ENCODE data around the gene SERTAD1. TPM values are rescaled to one million over a fixed set of nuclear protein-coding genes. Genes with fewer than 3 reads are reported as not detected.

The SERTAD1 gene
- total RNA-seq, 1 donor from 2014 or later: 14.8 TPM

- peaks cover 5% of the 10 kb centered on the region for H3K4me1 Mint-ChIP-seq (ENCODE audit: low read depth)
- H3K4me3 Mint-ChIP-seq (ENCODE audit: unreplicated experiment): no peak overlapping the region
- TF ChIP-seq, protein P1, sequence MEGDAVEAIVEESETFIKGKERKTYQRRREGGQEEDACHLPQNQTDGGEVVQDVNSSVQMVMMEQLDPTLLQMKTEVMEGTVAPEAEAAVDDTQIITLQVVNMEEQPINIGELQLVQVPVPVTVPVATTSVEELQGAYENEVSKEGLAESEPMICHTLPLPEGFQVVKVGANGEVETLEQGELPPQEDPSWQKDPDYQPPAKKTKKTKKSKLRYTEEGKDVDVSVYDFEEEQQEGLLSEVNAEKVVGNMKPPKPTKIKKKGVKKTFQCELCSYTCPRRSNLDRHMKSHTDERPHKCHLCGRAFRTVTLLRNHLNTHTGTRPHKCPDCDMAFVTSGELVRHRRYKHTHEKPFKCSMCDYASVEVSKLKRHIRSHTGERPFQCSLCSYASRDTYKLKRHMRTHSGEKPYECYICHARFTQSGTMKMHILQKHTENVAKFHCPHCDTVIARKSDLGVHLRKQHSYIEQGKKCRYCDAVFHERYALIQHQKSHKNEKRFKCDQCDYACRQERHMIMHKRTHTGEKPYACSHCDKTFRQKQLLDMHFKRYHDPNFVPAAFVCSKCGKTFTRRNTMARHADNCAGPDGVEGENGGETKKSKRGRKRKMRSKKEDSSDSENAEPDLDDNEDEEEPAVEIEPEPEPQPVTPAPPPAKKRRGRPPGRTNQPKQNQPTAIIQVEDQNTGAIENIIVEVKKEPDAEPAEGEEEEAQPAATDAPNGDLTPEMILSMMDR (IDR thresholded peaks at IDR 0.05): no peak
- H3K27ac Mint-ChIP-seq (ENCODE audit: unreplicated experiment): no peak overlapping the region
- peaks cover 4% of the 10 kb centered on the region for H3K36me3 Mint-ChIP-seq (ENCODE audit: low read depth)
- H3K9me3 Mint-ChIP-seq (ENCODE audit: low read depth): no peaks in the 10 kb centered on the region
- no peak for DNase-seq (ENCODE audit: low spot score)
- no peaks in the 10 kb centered on the region for H3K27me3 Mint-ChIP-seq (ENCODE audit: low read depth)
Observed at GRCh38 chr19:40395956-40396355, 29.8 kb downstream of the SERTAD1 start.

- no peaks in the 10 kb centered on the region for H3K4me1 Mint-ChIP-seq (ENCODE audit: low read depth)
- peaks cover 4% of the 10 kb centered on the region for H3K36me3 Mint-ChIP-seq (ENCODE audit: low read depth)
- H3K4me3 Mint-ChIP-seq (ENCODE audit: unreplicated experiment): no peak overlapping the region
- H3K27me3 Mint-ChIP-seq (ENCODE audit: low read depth): no peaks in the 10 kb centered on the region
- no peak overlapping the region for H3K27ac Mint-ChIP-seq (ENCODE audit: unreplicated experiment)
- no peak for DNase-seq (ENCODE audit: low spot score)
- H3K9me3 Mint-ChIP-seq (ENCODE audit: low read depth): no peaks in the 10 kb centered on the region
- TF ChIP-seq, protein P1 (IDR thresholded peaks at IDR 0.05): no peak
Observed at GRCh38 chr19:40394816-40395210, 31.0 kb downstream of the SERTAD1 start.

DNA sequence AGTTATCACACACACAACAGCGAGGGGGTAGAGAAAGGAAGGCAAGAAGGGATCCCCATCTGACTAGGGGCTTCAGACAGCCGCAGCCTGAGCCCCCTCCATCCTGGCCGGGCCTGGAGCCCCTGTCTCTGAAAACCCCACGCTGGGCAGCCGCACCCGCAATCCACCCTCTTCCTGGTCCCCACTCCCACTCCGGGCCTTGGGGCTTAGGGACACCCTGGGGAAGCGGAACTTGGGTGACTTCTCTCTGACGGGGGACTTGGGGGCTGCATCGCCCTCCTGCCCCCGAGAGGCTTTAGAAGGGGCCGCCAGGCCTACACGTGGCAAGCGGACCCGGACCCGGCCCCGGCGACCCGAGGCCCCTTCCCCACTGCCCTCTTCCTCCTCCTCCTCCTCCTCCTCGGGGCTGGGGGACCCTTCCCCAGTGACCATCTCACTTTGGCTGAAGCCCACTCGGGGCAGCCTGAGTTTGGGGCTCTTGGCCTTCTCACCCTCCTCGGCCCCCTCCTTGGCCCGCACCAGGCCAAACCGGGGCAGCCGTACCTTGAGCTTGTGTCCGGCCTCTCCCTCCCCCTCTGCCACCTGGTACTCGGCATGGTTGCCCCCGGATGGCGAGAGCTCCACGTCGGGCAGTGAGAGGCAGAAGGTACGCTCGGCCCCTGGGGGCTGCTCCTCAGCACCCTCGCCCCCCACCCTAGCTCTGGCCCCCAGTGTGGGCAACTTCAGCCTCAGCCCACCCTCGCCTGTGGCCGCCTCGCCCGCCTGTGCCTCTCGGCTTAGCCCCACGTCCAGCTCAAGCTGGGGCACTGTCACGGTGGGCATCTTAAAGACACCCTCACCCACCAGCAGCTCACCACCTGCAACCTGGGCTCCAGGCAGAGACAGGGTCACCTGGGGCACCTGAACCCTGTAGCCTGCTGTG is 31.6 kb downstream of the SERTAD1 start:
- Mint-ChIP-seq H3K4me3 (ENCODE audit: unreplicated experiment) (no peak overlapping the region), H3K9me3 (ENCODE audit: low read depth) (no peaks in the 10 kb centered on the region), H3K4me1 (ENCODE audit: low read depth) (no peaks in the 10 kb centered on the region), H3K36me3 (ENCODE audit: low read depth) (peaks cover 4% of the 10 kb centered on the region), H3K27me3 (ENCODE audit: low read depth) (no peaks in the 10 kb centered on the region), H3K27ac (ENCODE audit: unreplicated experiment) (no peak overlapping the region)
- TF ChIP-seq, protein P1 (IDR thresholded peaks at IDR 0.05): no peak
- DNase-seq (ENCODE audit: low spot score): no peak

- Mint-ChIP-seq H3K9me3 (ENCODE audit: low read depth) (no peaks in the 10 kb centered on the region), H3K4me3 (ENCODE audit: unreplicated experiment) (no peak overlapping the region), H3K4me1 (ENCODE audit: low read depth) (no peaks in the 10 kb centered on the region), H3K27me3 (ENCODE audit: low read depth) (no peaks in the 10 kb centered on the region), H3K27ac (ENCODE audit: unreplicated experiment) (no peak overlapping the region), H3K36me3 (ENCODE audit: low read depth) (peaks cover 3% of the 10 kb centered on the region)
- no peak for DNase-seq (ENCODE audit: low spot score)
- TF ChIP-seq, protein P1 (IDR thresholded peaks at IDR 0.05): peak; percentile 29
Observed at GRCh38 chr19:40392894-40393517, 32.8 kb downstream of the SERTAD1 start.

- H3K9me3 Mint-ChIP-seq (ENCODE audit: low read depth): no peaks in the 10 kb centered on the region
- no peaks in the 10 kb centered on the region for H3K27me3 Mint-ChIP-seq (ENCODE audit: low read depth)
- DNase-seq (ENCODE audit: low spot score): no peak
- no peak overlapping the region for H3K27ac Mint-ChIP-seq (ENCODE audit: unreplicated experiment)
- no peaks in the 10 kb centered on the region for H3K36me3 Mint-ChIP-seq (ENCODE audit: low read depth)
- TF ChIP-seq, protein P1 (IDR thresholded peaks at IDR 0.05): no peak
- H3K4me1 Mint-ChIP-seq (ENCODE audit: low read depth): no peaks in the 10 kb centered on the region
- H3K4me3 Mint-ChIP-seq (ENCODE audit: unreplicated experiment): no peak overlapping the region
Observed at GRCh38 chr19:40392123-40392522, 33.7 kb downstream of the SERTAD1 start.

Data from chondrocyte (in vitro differentiated cells).